ENCODE data around the gene EIF4G3.
"Not testable (repeated sequence)": the region's sequence is repeated elsewhere in the genome, so short reads cannot be mapped to it uniquely, and the experiment has no call there.

EIF4G3 gene

GRCh38 chr1:20907526-20907925 is 269.2 kb downstream of the EIF4G3 start:
- not testable (repeated sequence) for H3K9ac ChIP-seq (ENCODE audit: low read depth, low read length); H3K4me3 ChIP-seq (ENCODE audit: low read length); H3K36me3 ChIP-seq (ENCODE audit: insufficient read depth, low read depth, low read length); H3K27me3 ChIP-seq (ENCODE audit: insufficient read depth, low read length); H3K4me1 ChIP-seq (ENCODE audit: insufficient read depth, low read length); H3K27ac ChIP-seq (ENCODE audit: low read length); H3K9me3 ChIP-seq (ENCODE audit: insufficient read depth, low read depth, low read length)

GRCh38 chr1:20903437-20903836 is 273.3 kb downstream of the EIF4G3 start:
- Histone ChIP-seq H3K4me1 (ENCODE audit: insufficient read depth, low read length) (0 out of 2 replicates have a peak, but pooled peaks cover 5% of the 10 kb centered on the region), H3K4me3 (ENCODE audit: low read length) (no peak overlapping the region), H3K36me3 (ENCODE audit: insufficient read depth, low read depth, low read length) (peaks cover 17% of the 10 kb centered on the region), H3K27ac (ENCODE audit: low read length) (no peak overlapping the region), H3K9ac (ENCODE audit: low read depth, low read length) (no peak overlapping the region), H3K27me3 (ENCODE audit: insufficient read depth, low read length) (no peaks in the 10 kb centered on the region), H3K9me3 (ENCODE audit: insufficient read depth, low read depth, low read length) (no peaks in the 10 kb centered on the region)

DNA sequence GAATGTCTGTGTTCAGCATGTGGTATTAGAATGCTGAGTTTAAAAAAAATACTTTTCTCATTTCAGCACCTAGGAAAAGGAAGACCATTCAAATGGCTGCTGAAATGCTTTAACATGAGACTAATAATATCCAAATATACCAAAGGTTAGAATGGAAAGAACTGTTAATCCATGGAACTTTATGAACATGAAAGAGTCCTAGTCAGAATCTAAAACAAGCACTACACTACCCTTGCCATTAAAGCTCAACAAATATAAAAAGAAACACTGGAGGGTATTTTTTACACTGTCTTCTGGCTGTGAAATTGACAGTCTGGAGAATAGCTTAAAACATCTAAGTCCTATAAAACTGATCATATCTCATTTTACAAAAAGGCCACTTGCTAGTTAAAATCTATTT is 276.6 kb downstream of the EIF4G3 start:
- no peaks in the 10 kb centered on the region for H3K27me3 ChIP-seq (ENCODE audit: insufficient read depth, low read length)
- peaks cover 22% of the 10 kb centered on the region for H3K36me3 ChIP-seq (ENCODE audit: insufficient read depth, low read depth, low read length)
- no peak overlapping the region for H3K9ac ChIP-seq (ENCODE audit: low read depth, low read length)
- no peak overlapping the region for H3K4me3 ChIP-seq (ENCODE audit: low read length)
- no peaks in the 10 kb centered on the region for H3K4me1 ChIP-seq (ENCODE audit: insufficient read depth, low read length)
- no peak overlapping the region for H3K27ac ChIP-seq (ENCODE audit: low read length)
- no peaks in the 10 kb centered on the region for H3K9me3 ChIP-seq (ENCODE audit: insufficient read depth, low read depth, low read length)

DNA sequence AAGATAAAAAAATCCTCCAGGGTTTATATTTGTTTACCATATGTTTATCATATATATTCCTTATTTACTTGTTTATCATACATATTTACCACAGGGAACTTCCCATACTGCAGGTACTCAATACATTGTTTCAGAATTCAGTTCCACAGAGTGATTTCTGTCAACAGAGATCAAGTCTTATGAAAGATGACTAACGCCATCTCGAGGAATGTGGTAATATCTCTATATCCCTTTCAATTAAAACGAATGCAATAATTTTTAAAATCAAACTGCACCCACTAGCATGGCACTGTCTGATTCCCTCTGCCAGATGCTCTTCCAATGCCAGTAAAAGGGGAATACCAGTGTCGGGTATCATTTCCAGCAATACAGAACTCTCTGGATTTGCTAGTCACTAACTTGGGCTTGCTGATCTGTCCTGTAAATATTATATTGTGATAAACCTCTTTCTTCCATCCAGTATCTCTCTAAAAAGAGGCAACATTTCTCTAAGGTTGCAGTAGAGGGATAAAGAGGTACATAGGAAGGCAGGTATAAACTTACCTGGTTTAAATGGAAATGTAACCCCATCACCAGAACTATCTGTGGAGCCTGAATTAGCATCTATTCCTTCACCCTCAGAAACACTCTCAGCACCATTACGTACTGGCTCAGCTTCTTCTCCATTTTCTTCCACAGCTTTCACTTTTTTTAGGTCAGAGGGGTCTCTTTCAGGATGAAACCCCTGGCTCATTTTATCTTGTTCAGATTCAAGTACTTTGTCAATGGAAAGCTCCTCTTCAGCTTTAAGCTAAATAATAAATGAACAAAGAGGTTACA is 277.3 kb downstream of the EIF4G3 start:
- Histone ChIP-seq H3K9ac (ENCODE audit: low read depth, low read length) (no peak overlapping the region), H3K9me3 (ENCODE audit: insufficient read depth, low read depth, low read length) (no peaks in the 10 kb centered on the region), H3K36me3 (ENCODE audit: insufficient read depth, low read depth, low read length) (peaks cover 28% of the 10 kb centered on the region), H3K4me3 (ENCODE audit: low read length) (no peak overlapping the region), H3K27ac (ENCODE audit: low read length) (no peak overlapping the region), H3K27me3 (ENCODE audit: insufficient read depth, low read length) (no peaks in the 10 kb centered on the region), H3K4me1 (ENCODE audit: insufficient read depth, low read length) (no peaks in the 10 kb centered on the region)

DNA sequence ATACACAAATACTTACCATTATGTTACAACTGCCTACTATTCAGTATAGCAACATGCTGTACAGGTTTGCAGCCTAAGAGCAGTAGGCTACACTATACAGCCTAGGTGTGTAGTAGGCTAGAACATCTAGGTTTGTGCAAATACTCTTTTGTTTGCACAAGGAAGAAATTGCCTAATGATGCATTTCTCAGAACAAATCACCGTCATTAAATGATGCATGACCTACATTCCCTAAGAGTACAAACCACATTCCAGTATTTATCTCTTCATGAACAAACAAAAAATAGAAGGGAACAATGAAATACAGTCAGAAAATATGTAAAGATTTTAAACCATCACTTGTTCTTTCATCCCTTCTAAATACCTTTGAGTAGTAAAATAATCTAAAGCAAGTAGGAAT is 279.9 kb downstream of the EIF4G3 start:
- Histone ChIP-seq H3K9ac (ENCODE audit: low read depth, low read length) (no peak overlapping the region), H3K36me3 (ENCODE audit: insufficient read depth, low read depth, low read length) (peaks cover 47% of the 10 kb centered on the region), H3K4me3 (ENCODE audit: low read length) (no peak overlapping the region), H3K9me3 (ENCODE audit: insufficient read depth, low read depth, low read length) (no peaks in the 10 kb centered on the region), H3K27me3 (ENCODE audit: insufficient read depth, low read length) (no peaks in the 10 kb centered on the region), H3K4me1 (ENCODE audit: insufficient read depth, low read length) (no peaks in the 10 kb centered on the region), H3K27ac (ENCODE audit: low read length) (no peak overlapping the region)

DNA sequence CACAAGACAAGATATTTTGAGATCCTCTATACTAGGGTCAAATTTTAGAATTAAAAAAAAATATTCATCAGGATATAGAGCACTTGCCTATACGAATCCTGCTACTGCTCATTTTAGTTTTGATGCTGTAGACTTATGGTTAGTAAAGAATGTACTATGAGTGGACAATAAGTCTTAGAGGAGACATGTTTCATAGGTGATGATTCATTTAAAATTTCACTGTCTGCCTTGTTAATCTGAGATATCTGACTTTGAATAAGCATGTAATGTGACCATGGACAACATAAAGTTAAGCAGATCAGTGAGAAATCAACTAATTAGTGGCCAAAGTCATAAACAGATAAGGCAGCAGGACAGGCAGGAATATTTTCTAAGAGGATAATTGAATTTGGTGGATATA is 282.8 kb downstream of the EIF4G3 start:
- Histone ChIP-seq H3K9ac (ENCODE audit: low read depth, low read length) (no peak overlapping the region), H3K27ac (ENCODE audit: low read length) (no peak overlapping the region), H3K27me3 (ENCODE audit: insufficient read depth, low read length) (no peaks in the 10 kb centered on the region), H3K36me3 (ENCODE audit: insufficient read depth, low read depth, low read length) (peaks cover 51% of the 10 kb centered on the region), H3K9me3 (ENCODE audit: insufficient read depth, low read depth, low read length) (no peaks in the 10 kb centered on the region), H3K4me3 (ENCODE audit: low read length) (no peak overlapping the region), H3K4me1 (ENCODE audit: insufficient read depth, low read length) (no peaks in the 10 kb centered on the region)

GRCh38 chr1:20891091-20891490 is 285.6 kb downstream of the EIF4G3 start:
- Histone ChIP-seq H3K27me3 (ENCODE audit: insufficient read depth, low read length) (no peaks in the 10 kb centered on the region), H3K36me3 (ENCODE audit: insufficient read depth, low read depth, low read length) (peaks cover 57% of the 10 kb centered on the region), H3K9me3 (ENCODE audit: insufficient read depth, low read depth, low read length) (no peaks in the 10 kb centered on the region), H3K9ac (ENCODE audit: low read depth, low read length) (no peak overlapping the region), H3K4me3 (ENCODE audit: low read length) (no peak overlapping the region), H3K27ac (ENCODE audit: low read length) (no peak overlapping the region), H3K4me1 (ENCODE audit: insufficient read depth, low read length) (no peaks in the 10 kb centered on the region)

- H3K27ac ChIP-seq (ENCODE audit: low read length) = no peak overlapping the region
- H3K27me3 ChIP-seq (ENCODE audit: insufficient read depth, low read length) = no peaks in the 10 kb centered on the region
- H3K36me3 ChIP-seq (ENCODE audit: insufficient read depth, low read depth, low read length) = peaks cover 46% of the 10 kb centered on the region
- no peak overlapping the region for H3K9ac ChIP-seq (ENCODE audit: low read depth, low read length)
- no peaks in the 10 kb centered on the region; the same call in 1 of the 2 replicates for H3K4me1 ChIP-seq (ENCODE audit: insufficient read depth, low read length)
- H3K9me3 ChIP-seq (ENCODE audit: insufficient read depth, low read depth, low read length) = no peaks in the 10 kb centered on the region
- H3K4me3 ChIP-seq (ENCODE audit: low read length) = no peak overlapping the region
These were observed 289.5 kb downstream of the EIF4G3 start for GRCh38 chr1:20887246-20887645.

DNA sequence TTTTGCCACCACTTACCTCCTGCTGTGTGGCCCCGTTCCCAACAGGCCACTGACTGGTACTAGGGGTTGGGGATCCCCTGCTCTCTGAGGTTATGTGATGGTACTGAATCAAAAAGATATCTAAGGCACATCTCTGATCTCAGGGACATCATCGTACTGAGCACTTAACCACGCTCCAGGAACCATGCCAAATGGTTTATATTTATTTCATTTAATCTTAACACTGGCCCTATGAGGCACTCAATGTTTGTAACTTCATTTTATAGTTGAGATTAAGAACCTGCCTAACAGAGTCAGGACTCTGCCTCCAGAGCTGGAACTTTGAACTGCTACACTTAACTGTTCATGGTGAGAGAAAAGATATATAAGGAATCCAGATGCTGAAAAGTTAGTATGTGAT is 291.6 kb downstream of the EIF4G3 start:
- Histone ChIP-seq H3K27ac (ENCODE audit: low read length) (no peak overlapping the region), H3K9me3 (ENCODE audit: insufficient read depth, low read depth, low read length) (no peaks in the 10 kb centered on the region), H3K4me3 (ENCODE audit: low read length) (no peak overlapping the region), H3K4me1 (ENCODE audit: insufficient read depth, low read length) (no peaks in the 10 kb centered on the region; the same call in 1 of the 2 replicates), H3K9ac (ENCODE audit: low read depth, low read length) (no peak overlapping the region), H3K36me3 (ENCODE audit: insufficient read depth, low read depth, low read length) (peaks cover 36% of the 10 kb centered on the region), H3K27me3 (ENCODE audit: insufficient read depth, low read length) (no peaks in the 10 kb centered on the region)

GRCh38 chr1:20884513-20884912 is 292.2 kb downstream of the EIF4G3 start:
- Histone ChIP-seq H3K4me1 (ENCODE audit: insufficient read depth, low read length) (no peaks in the 10 kb centered on the region; the same call in 1 of the 2 replicates), H3K36me3 (ENCODE audit: insufficient read depth, low read depth, low read length) (peaks cover 38% of the 10 kb centered on the region), H3K27ac (ENCODE audit: low read length) (no peak overlapping the region), H3K9ac (ENCODE audit: low read depth, low read length) (no peak overlapping the region), H3K27me3 (ENCODE audit: insufficient read depth, low read length) (no peaks in the 10 kb centered on the region), H3K4me3 (ENCODE audit: low read length) (no peak overlapping the region), H3K9me3 (ENCODE audit: insufficient read depth, low read depth, low read length) (no peaks in the 10 kb centered on the region)

GRCh38 chr1:20883766-20884165 is 292.9 kb downstream of the EIF4G3 start:
- Histone ChIP-seq H3K4me3 (ENCODE audit: low read length) (no peak overlapping the region), H3K27me3 (ENCODE audit: insufficient read depth, low read length) (no peaks in the 10 kb centered on the region), H3K4me1 (ENCODE audit: insufficient read depth, low read length) (no peaks in the 10 kb centered on the region; the same call in 1 of the 2 replicates), H3K36me3 (ENCODE audit: insufficient read depth, low read depth, low read length) (peaks cover 43% of the 10 kb centered on the region), H3K27ac (ENCODE audit: low read length) (peak overlapping the region; percentile 56), H3K9ac (ENCODE audit: low read depth, low read length) (no peak overlapping the region), H3K9me3 (ENCODE audit: insufficient read depth, low read depth, low read length) (no peaks in the 10 kb centered on the region)

GRCh38 chr1:20882837-20883236 is 293.9 kb downstream of the EIF4G3 start:
- H3K27ac ChIP-seq (ENCODE audit: low read length) = no peak overlapping the region
- H3K4me1 ChIP-seq (ENCODE audit: insufficient read depth, low read length) = no peaks in the 10 kb centered on the region; the same call in 1 of the 2 replicates
- H3K36me3 ChIP-seq (ENCODE audit: insufficient read depth, low read depth, low read length) = peaks cover 52% of the 10 kb centered on the region
- no peak overlapping the region for H3K9ac ChIP-seq (ENCODE audit: low read depth, low read length)
- H3K27me3 ChIP-seq (ENCODE audit: insufficient read depth, low read length) = no peaks in the 10 kb centered on the region
- no peak overlapping the region for H3K4me3 ChIP-seq (ENCODE audit: low read length)
- no peaks in the 10 kb centered on the region for H3K9me3 ChIP-seq (ENCODE audit: insufficient read depth, low read depth, low read length)

Data from iPS-20b (cell line).